ENCODE measurements around the gene ESPNL.
A peak's percentile ranks its signal among the peaks of the same experiment; 100 is the strongest.

ESPNL gene

GRCh38 chr2:238061315-238062202 is 38.6 kb upstream of the ESPNL start:
- H3K36me3 ChIP-seq (ENCODE audit: low read length) = 0 out of 2 replicates have a peak, but pooled peaks cover 3% of the 10 kb centered on the region
- H3K27ac ChIP-seq (ENCODE audit: low read depth, low read length) = no peak overlapping the region
- no peaks in the 10 kb centered on the region; the same call in 1 of the 2 replicates for H3F3A ChIP-seq (ENCODE audit: insufficient read depth)
- H4K20me1 ChIP-seq (ENCODE audit: low read depth, low read length) = no peaks in the 10 kb centered on the region
- peak overlapping the region; percentile 89 for H2AFZ ChIP-seq (ENCODE audit: low read depth, low read length, severe bottlenecking)
- TF ChIP-seq, protein P1, sequence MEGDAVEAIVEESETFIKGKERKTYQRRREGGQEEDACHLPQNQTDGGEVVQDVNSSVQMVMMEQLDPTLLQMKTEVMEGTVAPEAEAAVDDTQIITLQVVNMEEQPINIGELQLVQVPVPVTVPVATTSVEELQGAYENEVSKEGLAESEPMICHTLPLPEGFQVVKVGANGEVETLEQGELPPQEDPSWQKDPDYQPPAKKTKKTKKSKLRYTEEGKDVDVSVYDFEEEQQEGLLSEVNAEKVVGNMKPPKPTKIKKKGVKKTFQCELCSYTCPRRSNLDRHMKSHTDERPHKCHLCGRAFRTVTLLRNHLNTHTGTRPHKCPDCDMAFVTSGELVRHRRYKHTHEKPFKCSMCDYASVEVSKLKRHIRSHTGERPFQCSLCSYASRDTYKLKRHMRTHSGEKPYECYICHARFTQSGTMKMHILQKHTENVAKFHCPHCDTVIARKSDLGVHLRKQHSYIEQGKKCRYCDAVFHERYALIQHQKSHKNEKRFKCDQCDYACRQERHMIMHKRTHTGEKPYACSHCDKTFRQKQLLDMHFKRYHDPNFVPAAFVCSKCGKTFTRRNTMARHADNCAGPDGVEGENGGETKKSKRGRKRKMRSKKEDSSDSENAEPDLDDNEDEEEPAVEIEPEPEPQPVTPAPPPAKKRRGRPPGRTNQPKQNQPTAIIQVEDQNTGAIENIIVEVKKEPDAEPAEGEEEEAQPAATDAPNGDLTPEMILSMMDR (IDR thresholded peaks at IDR 0.05; ENCODE audit: insufficient read depth, low read length, poor library complexity, severe bottlenecking) = no peak
- TF ChIP-seq EZH2phosphoT487 (conservative IDR thresholded peaks at IDR 0.05; ENCODE audit: low read length) = no peak
- H3K4me3 ChIP-seq (ENCODE audit: insufficient read depth, low read length, poor library complexity, severe bottlenecking) = peak overlapping the region; percentile 66
- no peaks in the 10 kb centered on the region for H3K9me3 ChIP-seq (ENCODE audit: insufficient read depth, low read length)
- H3K79me2 ChIP-seq (ENCODE audit: insufficient read depth, low read length) = peaks cover 8% of the 10 kb centered on the region; the same call in 1 of the 2 replicates
- no peaks in the 10 kb centered on the region for H3K27me3 ChIP-seq (ENCODE audit: low read length)
- H3K9me2 ChIP-seq (replicated peaks; ENCODE audit: insufficient read depth, low read length) = no peaks in the 10 kb centered on the region
- peak overlapping the region; percentile 94 for H3K9ac ChIP-seq (ENCODE audit: low read length)
- peak overlapping the region; percentile 75 for H3K4me2 ChIP-seq (ENCODE audit: low read depth, low read length, poor library complexity, severe bottlenecking)

DNA sequence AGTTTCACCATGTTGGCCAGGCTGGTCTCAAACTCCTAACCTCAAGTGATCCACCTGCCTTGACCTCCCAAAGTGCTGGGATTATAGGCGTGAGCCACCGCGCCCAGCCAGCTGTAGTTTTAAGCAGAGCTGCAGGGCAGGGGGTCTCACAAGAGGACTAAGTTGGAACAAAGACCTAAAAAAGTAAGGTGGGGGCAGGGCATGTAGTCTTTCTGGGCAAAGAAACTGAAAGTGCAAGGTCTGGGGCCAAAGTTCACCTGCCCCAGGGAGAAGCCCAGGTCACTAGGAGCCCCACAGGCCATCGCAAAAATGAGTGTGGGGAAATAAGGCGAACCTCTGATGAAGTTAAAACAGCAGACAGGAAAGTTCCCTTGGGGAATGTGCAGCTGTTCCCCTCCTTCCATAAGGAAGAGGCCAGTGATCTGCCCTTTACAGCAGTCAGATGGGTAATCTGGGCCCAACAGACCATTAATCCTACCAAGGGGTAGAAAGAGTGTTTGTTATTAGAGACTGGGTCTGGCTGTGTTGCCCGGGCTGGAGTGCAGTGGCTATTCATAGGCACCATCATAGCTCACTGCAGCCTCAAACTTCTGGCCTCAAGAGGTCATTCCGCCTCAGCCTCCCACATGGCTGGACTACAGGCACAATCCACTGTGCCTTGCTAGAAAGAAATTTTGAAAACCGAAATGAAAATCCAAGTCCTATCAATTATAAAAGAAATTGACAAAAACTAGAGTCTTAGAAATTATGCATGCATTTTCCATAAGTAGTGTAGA is 36.5 kb upstream of the ESPNL start:
- Histone ChIP-seq H3F3A (ENCODE audit: insufficient read depth) (no peaks in the 10 kb centered on the region; the same call in 1 of the 2 replicates), H3K9me2 (replicated peaks; ENCODE audit: insufficient read depth, low read length) (no peaks in the 10 kb centered on the region), H3K79me2 (ENCODE audit: insufficient read depth, low read length) (peaks cover 8% of the 10 kb centered on the region; the same call in 1 of the 2 replicates), H3K4me2 (ENCODE audit: low read depth, low read length, poor library complexity, severe bottlenecking) (no peak overlapping the region), H3K9ac (ENCODE audit: low read length) (no peak overlapping the region), H2AFZ (ENCODE audit: low read depth, low read length, severe bottlenecking) (no peak overlapping the region), H3K36me3 (ENCODE audit: low read length) (0 out of 2 replicates have a peak, but pooled peaks cover 3% of the 10 kb centered on the region), H3K27ac (ENCODE audit: low read depth, low read length) (no peak overlapping the region), H4K20me1 (ENCODE audit: low read depth, low read length) (no peaks in the 10 kb centered on the region), H3K27me3 (ENCODE audit: low read length) (no peaks in the 10 kb centered on the region), H3K4me3 (ENCODE audit: insufficient read depth, low read length, poor library complexity, severe bottlenecking) (no peak overlapping the region), H3K9me3 (ENCODE audit: insufficient read depth, low read length) (no peaks in the 10 kb centered on the region)
- TF ChIP-seq, protein P1 (IDR thresholded peaks at IDR 0.05; ENCODE audit: insufficient read depth, low read length, poor library complexity, severe bottlenecking) = no peak
- no peak for TF ChIP-seq EZH2phosphoT487 (conservative IDR thresholded peaks at IDR 0.05; ENCODE audit: low read length)

DNA sequence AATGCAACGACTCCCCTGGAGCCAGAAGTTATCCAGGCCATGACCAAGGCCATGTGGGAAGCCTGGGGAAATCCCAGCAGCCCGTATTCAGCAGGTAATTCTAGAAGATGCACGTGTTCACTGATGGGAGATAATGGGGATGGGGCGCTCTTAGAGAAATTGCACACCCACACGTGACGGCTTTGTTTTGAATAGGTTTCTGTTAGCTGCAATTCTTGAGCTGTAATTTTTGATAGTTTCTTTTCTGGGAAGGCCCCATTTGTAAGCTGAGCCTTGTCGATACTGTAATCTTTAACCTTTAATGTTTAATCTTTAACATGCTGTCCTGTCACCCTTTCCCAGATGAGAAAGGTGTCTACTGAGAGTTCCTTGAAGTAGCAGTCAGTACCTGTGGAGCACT is 35.8 kb upstream of the ESPNL start:
- H3K4me3 ChIP-seq (ENCODE audit: insufficient read depth, low read length, poor library complexity, severe bottlenecking) = no peak overlapping the region
- H3K9me2 ChIP-seq (replicated peaks; ENCODE audit: insufficient read depth, low read length) = no peaks in the 10 kb centered on the region
- H3K9ac ChIP-seq (ENCODE audit: low read length) = no peak overlapping the region
- H3F3A ChIP-seq (ENCODE audit: insufficient read depth) = no peaks in the 10 kb centered on the region; the same call in 1 of the 2 replicates
- H3K79me2 ChIP-seq (ENCODE audit: insufficient read depth, low read length) = peaks cover 8% of the 10 kb centered on the region; the same call in 1 of the 2 replicates
- H3K4me2 ChIP-seq (ENCODE audit: low read depth, low read length, poor library complexity, severe bottlenecking) = no peak overlapping the region
- H3K9me3 ChIP-seq (ENCODE audit: insufficient read depth, low read length) = no peaks in the 10 kb centered on the region
- no peaks in the 10 kb centered on the region for H3K27me3 ChIP-seq (ENCODE audit: low read length)
- H3K36me3 ChIP-seq (ENCODE audit: low read length) = 0 out of 2 replicates have a peak, but pooled peaks cover 3% of the 10 kb centered on the region
- no peak overlapping the region for H2AFZ ChIP-seq (ENCODE audit: low read depth, low read length, severe bottlenecking)
- TF ChIP-seq EZH2phosphoT487 (conservative IDR thresholded peaks at IDR 0.05; ENCODE audit: low read length) = no peak
- TF ChIP-seq, protein P1 (IDR thresholded peaks at IDR 0.05; ENCODE audit: insufficient read depth, low read length, poor library complexity, severe bottlenecking) = no peak
- no peaks in the 10 kb centered on the region for H4K20me1 ChIP-seq (ENCODE audit: low read depth, low read length)
- no peak overlapping the region for H3K27ac ChIP-seq (ENCODE audit: low read depth, low read length)

All from SU-DHL-6 (cell line).